HG02852 (cell line): ENCODE measurements around the gene BBS2.
"Not testable (repeated sequence)": the region's sequence is repeated elsewhere in the genome, so short reads cannot be mapped to it uniquely, and the experiment has no call there.

Experiments used
- ATAC-seq: cut with Tn5 transposase; IDR thresholded peaks from one replicate; pipeline ENCODE4 v1.9.1; 2021; ENCODE audit warnings: mild to moderate bottlenecking, moderate library complexity; ENCODE audit not compliant: unreplicated experiment

The BBS2 gene

GRCh38 chr16:56530872-56531271 lies 11.0 kb upstream of the BBS2 start:
- no peak for ATAC-seq

- no peak for ATAC-seq
These were observed 5.4 kb upstream of the BBS2 start for GRCh38 chr16:56525236-56525635.

GRCh38 chr16:56520251-56520577 lies 390 bp upstream of the BBS2 start:
- ATAC-seq: no peak

- no peak for ATAC-seq
These were observed 1.4 kb downstream of the BBS2 start for GRCh38 chr16:56518425-56518824.

GRCh38 chr16:56517206-56517605 lies 2.6 kb downstream of the BBS2 start:
- ATAC-seq: no peak

- no peak for ATAC-seq
These were observed 4.2 kb downstream of the BBS2 start for GRCh38 chr16:56515665-56516064.

- ATAC-seq: no peak
These were observed 5.0 kb downstream of the BBS2 start for GRCh38 chr16:56514845-56515244.

GRCh38 chr16:56513972-56514371 lies 5.9 kb downstream of the BBS2 start:
- no peak for ATAC-seq

- ATAC-seq: no peak
These were observed 6.7 kb downstream of the BBS2 start for GRCh38 chr16:56513091-56513490.

- no peak for ATAC-seq
These were observed 7.8 kb downstream of the BBS2 start for GRCh38 chr16:56512025-56512424.

- ATAC-seq: no peak
These were observed 9.3 kb downstream of the BBS2 start for GRCh38 chr16:56510544-56510943.

GRCh38 chr16:56506941-56507340 lies 12.9 kb downstream of the BBS2 start:
- ATAC-seq: no peak

GRCh38 chr16:56505181-56505580 lies 14.6 kb downstream of the BBS2 start:
- no peak for ATAC-seq

GRCh38 chr16:56493815-56494214 lies 26.0 kb downstream of the BBS2 start:
- ATAC-seq: no peak

GRCh38 chr16:56493126-56493525 lies 26.7 kb downstream of the BBS2 start:
- ATAC-seq: no peak

- no peak for ATAC-seq
These were observed 28.1 kb downstream of the BBS2 start for GRCh38 chr16:56491657-56492261.

- not testable (repeated sequence) for ATAC-seq
These were observed 31.0 kb downstream of the BBS2 start for GRCh38 chr16:56488868-56489267.

- no peak for ATAC-seq
These were observed 31.8 kb downstream of the BBS2 start for GRCh38 chr16:56488035-56488434.

GRCh38 chr16:56483394-56483793 lies 36.4 kb downstream of the BBS2 start:
- no peak for ATAC-seq

- no peak for ATAC-seq
These were observed 37.1 kb downstream of the BBS2 start for GRCh38 chr16:56482683-56483236.

- ATAC-seq: no peak
These were observed 38.2 kb downstream of the BBS2 start for GRCh38 chr16:56481468-56482122.

- ATAC-seq: no peak
These were observed 38.9 kb downstream of the BBS2 start for GRCh38 chr16:56480776-56481467.
